Mesothelial cell of epicardium (in vitro differentiated cells): Measurements from ENCODE around the gene TP53I11. TPM values are rescaled to one million over a fixed set of nuclear protein-coding genes. Genes with fewer than 3 reads are reported as not detected.

Source experiments
- DNase-seq, 2 experiments: peaks; one replicate each; pipeline ENCODE4 v3.0.0; 2021; ENCODE audit warnings: low spot score in 2 of 2; ENCODE audit not compliant: unreplicated experiment in 2 of 2
- H3K27ac Mint-ChIP-seq: 2 replicates; pipeline ENCODE4 v1.8.0; 2021; ENCODE audit warnings: mixed read lengths
- H3K27me3 Mint-ChIP-seq: 2 replicates; pipeline ENCODE4 v1.8.0; 2021; ENCODE audit warnings: low read depth, mixed read lengths
- H3K36me3 Mint-ChIP-seq: 2 replicates; pipeline ENCODE4 v1.8.0; 2021; ENCODE audit warnings: mixed read lengths
- H3K4me1 Mint-ChIP-seq: 2 replicates; pipeline ENCODE4 v1.8.0; 2021; ENCODE audit warnings: mixed read lengths
- H3K4me3 Mint-ChIP-seq: 2 replicates; pipeline ENCODE4 v1.8.0; 2021; ENCODE audit warnings: mild to moderate bottlenecking, moderate library complexity, mixed read lengths
- H3K9me3 Mint-ChIP-seq: 2 replicates; pipeline ENCODE4 v1.8.0; 2021; ENCODE audit warnings: mixed read lengths
- total RNA-seq: library from RNA; stranded (reverse); gene quantifications from 3 replicates; pipeline ENCODE4 v1.2.1, GENCODE V29; 2021
- TF ChIP-seq, protein P1 (sequence below): fragments of 200-600 bp; sonication (generic); IDR thresholded peaks from one replicate; pipeline ENCODE4 v1.5.0; 2021; ENCODE audit warnings: antibody characterized with exemption; ENCODE audit not compliant: unreplicated experiment

The TP53I11 gene
- total RNA-seq, 1 donor from 2014 or later: 81.0 TPM

DNA sequence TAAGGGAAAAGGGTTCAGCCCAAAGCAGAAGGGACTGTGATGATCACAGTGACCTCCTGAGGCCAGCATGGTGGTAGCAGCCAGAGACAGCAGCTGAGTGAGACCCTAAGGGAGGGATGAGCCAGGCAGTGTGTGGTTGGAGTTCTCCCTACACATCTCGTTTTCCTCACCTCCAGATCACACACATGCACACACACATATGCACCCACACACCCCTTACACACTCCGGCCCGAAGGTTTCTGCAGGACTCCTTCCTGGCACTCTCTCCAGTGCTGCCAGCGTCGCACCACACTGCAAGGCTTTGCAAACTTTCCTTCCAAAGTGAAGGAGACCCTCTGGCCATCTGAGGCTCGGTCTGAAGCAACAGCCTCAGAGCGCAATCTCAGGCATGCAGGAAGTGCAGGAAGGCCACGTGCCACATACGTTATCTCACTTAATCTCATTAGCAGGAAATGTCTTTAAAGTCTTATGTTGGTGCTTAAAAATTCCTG is 26.9 kb upstream of the TP53I11 start:
- no peak for DNase-seq
- H3K36me3 Mint-ChIP-seq: no peaks in the 10 kb centered on the region

DNA sequence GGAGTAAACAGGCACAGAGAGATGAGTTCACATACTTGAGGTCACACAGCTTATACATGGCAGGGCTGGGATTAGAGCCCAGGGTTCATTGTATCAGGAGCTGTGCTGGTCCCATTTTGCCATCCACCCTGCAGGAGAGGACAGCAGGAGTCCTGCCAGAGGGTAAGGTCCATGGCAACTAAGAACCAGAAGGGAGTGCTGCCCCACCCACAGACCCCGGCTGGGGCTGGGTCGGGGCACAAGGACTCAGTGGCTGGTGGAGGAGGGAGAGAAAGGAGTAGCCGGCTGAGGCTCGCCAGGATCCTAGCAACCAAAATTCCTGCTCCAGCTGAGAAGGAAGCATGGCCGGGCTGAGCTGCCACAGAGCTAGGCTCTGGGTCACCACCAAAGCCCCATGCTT is 25.9 kb upstream of the TP53I11 start:
- DNase-seq: no peak
- no peak overlapping the region for H3K4me3 Mint-ChIP-seq
- H3K4me1 Mint-ChIP-seq: peaks cover 4% of the 10 kb centered on the region
- TF ChIP-seq, protein P1, sequence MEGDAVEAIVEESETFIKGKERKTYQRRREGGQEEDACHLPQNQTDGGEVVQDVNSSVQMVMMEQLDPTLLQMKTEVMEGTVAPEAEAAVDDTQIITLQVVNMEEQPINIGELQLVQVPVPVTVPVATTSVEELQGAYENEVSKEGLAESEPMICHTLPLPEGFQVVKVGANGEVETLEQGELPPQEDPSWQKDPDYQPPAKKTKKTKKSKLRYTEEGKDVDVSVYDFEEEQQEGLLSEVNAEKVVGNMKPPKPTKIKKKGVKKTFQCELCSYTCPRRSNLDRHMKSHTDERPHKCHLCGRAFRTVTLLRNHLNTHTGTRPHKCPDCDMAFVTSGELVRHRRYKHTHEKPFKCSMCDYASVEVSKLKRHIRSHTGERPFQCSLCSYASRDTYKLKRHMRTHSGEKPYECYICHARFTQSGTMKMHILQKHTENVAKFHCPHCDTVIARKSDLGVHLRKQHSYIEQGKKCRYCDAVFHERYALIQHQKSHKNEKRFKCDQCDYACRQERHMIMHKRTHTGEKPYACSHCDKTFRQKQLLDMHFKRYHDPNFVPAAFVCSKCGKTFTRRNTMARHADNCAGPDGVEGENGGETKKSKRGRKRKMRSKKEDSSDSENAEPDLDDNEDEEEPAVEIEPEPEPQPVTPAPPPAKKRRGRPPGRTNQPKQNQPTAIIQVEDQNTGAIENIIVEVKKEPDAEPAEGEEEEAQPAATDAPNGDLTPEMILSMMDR: no peak
- no peaks in the 10 kb centered on the region for H3K9me3 Mint-ChIP-seq
- H3K36me3 Mint-ChIP-seq: no peaks in the 10 kb centered on the region
- peak overlapping the region; percentile 36 for H3K27ac Mint-ChIP-seq
- H3K27me3 Mint-ChIP-seq: no peaks in the 10 kb centered on the region

More for the DNA sequence above, 26.9 kb upstream of the TP53I11 start:
- H3K27me3 Mint-ChIP-seq: no peaks in the 10 kb centered on the region
- peaks cover 4% of the 10 kb centered on the region for H3K4me1 Mint-ChIP-seq
- TF ChIP-seq, protein P1: no peak
- H3K27ac Mint-ChIP-seq: no peak overlapping the region
- H3K4me3 Mint-ChIP-seq: peak overlapping the region; percentile 25
- no peaks in the 10 kb centered on the region for H3K9me3 Mint-ChIP-seq

DNA sequence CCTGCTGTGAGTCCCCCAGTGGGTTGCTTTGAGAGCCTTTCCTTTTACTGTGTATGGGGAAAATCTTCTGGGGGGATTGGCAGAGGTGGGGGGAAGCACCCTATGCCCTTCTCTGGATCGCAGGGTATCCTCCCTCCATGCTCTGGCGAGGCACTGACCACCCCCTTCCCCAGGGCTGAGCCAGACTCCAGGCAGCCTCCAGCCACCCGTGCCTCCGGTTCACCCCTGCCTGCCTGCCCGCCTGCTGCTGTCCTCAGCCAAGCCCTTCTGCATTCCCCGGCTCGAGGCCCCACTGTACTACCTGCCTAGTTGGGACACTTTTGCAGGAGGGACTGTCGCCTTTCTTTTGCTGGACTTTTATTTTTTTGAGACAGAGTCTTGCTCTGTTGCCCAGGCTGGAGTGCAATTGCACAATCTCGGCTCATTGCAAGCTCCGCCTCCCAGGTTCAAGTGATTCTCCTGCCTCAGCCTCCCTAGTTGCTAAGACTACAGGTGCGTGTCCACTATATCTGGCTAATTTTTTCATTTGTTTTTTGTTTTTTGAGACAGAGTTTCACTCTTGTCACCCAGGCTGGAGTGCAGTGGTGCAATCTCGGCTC is 23.8 kb upstream of the TP53I11 start:
- Mint-ChIP-seq H3K27me3 (no peaks in the 10 kb centered on the region), H3K27ac (no peak overlapping the region), H3K9me3 (no peaks in the 10 kb centered on the region), H3K4me3 (no peak overlapping the region), H3K4me1 (peaks cover 6% of the 10 kb centered on the region), H3K36me3 (no peaks in the 10 kb centered on the region)
- TF ChIP-seq, protein P1: no peak
- no peak for DNase-seq

DNA sequence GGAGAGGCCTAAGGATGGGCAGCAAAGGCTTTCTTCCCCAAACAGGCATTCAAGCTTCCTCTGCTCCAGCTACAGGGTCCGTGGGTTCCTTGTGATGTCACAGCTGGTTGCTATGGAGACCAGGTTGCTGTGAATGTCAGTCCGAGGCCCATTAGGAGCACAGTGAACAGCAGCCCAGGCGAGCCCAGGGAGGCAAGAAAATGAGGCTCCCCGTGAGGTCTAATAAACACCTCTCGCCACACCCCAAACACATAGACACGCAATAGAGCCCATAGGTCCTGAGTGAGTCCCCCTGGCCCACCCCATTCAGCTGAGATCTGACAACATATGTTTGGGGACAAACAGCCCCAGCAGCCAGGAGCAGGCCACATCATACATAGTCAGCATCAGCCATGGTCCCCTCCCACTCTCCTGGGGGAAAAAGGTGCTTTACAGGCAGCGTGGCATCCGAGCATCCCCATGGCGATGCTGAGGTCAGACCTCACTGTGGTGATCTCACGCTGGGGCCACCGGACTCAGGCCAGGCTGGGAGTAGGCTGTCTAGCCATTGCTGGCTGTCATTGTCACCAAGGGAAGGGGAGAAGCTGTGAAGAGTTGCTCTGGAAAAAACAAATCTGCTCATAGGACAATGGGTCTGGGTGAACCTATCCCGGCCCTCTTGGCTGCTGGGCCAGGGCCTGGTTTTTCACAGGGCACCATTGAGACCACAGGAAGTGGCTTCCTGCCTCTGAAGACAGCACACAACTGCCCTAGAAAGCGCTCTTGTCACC is 23.1 kb upstream of the TP53I11 start:
- TF ChIP-seq, protein P1: no peak
- no peak overlapping the region for H3K4me3 Mint-ChIP-seq
- H3K36me3 Mint-ChIP-seq: no peaks in the 10 kb centered on the region
- no peaks in the 10 kb centered on the region for H3K27me3 Mint-ChIP-seq
- peaks cover 6% of the 10 kb centered on the region for H3K4me1 Mint-ChIP-seq
- H3K9me3 Mint-ChIP-seq: no peaks in the 10 kb centered on the region
- no peak for DNase-seq
- H3K27ac Mint-ChIP-seq: no peak overlapping the region

DNA sequence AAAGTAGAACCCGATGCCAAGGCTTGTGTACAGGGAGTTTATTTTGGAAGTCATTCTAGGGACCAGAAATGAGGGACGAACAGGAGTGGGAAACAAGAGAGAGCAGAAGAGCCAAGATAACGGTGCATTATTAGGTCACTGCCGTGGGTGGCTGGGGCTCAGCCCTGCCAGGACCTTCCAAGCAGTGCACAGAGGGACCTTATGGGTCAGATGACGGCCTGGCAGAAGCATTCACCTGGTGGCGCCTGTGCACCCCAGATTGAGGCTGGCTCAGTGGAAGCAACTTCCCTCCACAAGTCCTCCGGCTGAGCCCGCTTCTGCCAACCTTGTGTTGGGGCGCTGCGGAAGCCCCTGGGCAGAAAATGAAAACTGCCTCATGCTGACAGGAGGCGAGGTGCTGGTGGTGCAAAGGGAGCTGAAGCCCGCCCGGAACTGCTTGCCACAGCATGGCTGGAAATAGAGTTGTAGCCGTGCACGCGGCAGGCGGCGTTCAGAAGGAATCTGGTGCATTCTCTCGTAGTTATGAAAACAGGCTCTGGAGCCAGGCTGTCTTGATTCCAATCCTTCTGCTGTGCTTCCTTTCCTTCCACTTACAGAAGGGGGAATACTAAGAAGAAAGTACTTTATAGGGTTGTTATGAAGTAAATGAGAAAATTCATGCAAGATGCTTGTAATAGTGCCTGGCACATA is 22.2 kb upstream of the TP53I11 start:
- TF ChIP-seq, protein P1: no peak
- Mint-ChIP-seq H3K4me1 (peaks cover 6% of the 10 kb centered on the region), H3K4me3 (no peak overlapping the region), H3K9me3 (no peaks in the 10 kb centered on the region), H3K36me3 (no peaks in the 10 kb centered on the region), H3K27ac (no peak overlapping the region), H3K27me3 (no peaks in the 10 kb centered on the region)
- no peak for DNase-seq
